ENCODE measurements around the gene MARCHF10. TPM values are rescaled to one million over a fixed set of nuclear protein-coding genes. Genes with fewer than 3 reads are reported as not detected.

MARCHF10 gene
- total and polyA plus RNA-seq, 2 donors (not counting 3 experiments of a cell fraction or from before 2014, with no cell fraction given), result 0.11 TPM; not detected in 1

DNA sequence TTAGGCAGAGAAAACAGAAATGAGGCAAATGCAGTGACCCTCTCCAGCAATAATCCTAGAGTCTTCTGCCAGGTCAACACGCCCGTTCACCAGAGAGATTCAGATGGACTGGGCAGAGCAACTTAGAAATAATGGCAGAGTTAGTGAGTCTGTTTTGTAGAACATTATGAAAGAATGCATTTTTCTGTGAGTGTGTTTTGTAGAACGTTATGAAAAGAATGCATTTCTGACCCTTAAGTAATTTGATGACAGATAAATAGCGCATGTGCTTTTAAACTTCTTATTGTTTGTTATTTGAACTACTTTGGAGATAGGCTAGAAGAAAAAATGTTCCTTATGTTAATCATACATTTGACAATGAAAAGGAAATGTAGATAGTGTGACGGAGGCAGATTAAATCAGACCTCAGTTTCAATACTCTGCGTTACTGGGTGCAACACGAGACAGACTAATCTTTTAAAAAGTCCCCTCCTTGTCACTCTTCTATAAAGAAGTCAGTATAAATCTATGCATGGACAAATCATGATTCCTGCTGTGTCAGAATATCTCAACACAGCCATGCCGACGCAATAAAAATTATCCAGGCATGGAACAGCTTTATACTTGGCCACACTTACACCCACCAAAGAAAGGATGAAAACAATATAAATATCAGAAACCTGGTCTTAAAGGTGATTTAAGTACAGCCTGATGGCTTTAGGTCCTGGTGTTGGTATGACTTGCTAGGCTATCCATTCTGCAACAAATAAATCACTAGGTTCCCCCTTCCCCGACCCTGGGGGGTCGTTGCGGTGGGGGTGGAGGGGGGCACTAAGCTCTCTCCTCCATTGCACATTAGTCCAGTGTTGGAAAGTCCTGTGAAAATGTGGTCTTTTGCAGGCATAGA, 47.8 kb downstream of the MARCHF10 start:
- CTCF ChIA-PET, result no interaction called here
- Histone ChIP-seq H3K4me1 (ENCODE audit: control insufficient read depth, extremely low read depth, insufficient read depth, low read length) (peaks cover 2% of the 10 kb centered on the region), H4K20me1 (replicated peaks; ENCODE audit: control insufficient read depth, extremely low read depth, insufficient read depth, low read length) (no peaks in the 10 kb centered on the region), H3K9ac (replicated peaks; ENCODE audit: extremely low read depth, insufficient read depth, low read length) (no peak overlapping the region), H3K9me1 (replicated peaks; ENCODE audit: control insufficient read depth, extremely low read depth, insufficient read depth, low read length) (no peaks in the 10 kb centered on the region), H2AFZ (ENCODE audit: low read depth, low read length) (no peak overlapping the region), H3K27ac (ENCODE audit: insufficient read depth, low read depth, low read length) (no peak overlapping the region), H3K9me3 (replicated peaks; ENCODE audit: control insufficient read depth, insufficient read depth, low read length) (no peaks in the 10 kb centered on the region), H3K36me3 (ENCODE audit: control insufficient read depth in 2 of 2, extremely low read depth in 1 of 2, insufficient read depth in 2 of 2, low read length in 2 of 2) (no peaks in the 10 kb centered on the region), H3K4me3 (replicated peaks in 1 of 3; ENCODE audit: insufficient read depth in 1 of 3, low read depth in 1 of 3, low read length in 3 of 3) (no peak overlapping the region), H3K4me2 (ENCODE audit: insufficient read depth, low read length) (peak overlapping the region; percentile 6), H3K79me2 (ENCODE audit: control insufficient read depth, insufficient read depth, low read length) (no peaks in the 10 kb centered on the region), H3K27me3 (ENCODE audit: control insufficient read depth in 2 of 2, insufficient read depth in 2 of 2, low read length in 2 of 2) (no peaks in the 10 kb centered on the region)
- POLR2A ChIA-PET, result no interaction called here
- BruUV-seq (replicated peaks), result no TSS peak
- dilution Hi-C loops (cut with MboI; ENCODE audit: extremely low pct_ligation_motif_present, low sequenced_read_pairs), result no loop called here
- TF ChIP-seq JUN (IDR thresholded peaks at IDR 0.05; ENCODE audit: borderline replicate concordance, insufficient read depth, insufficient read length, low read depth) (peak; percentile 17), POLR2A (IDR thresholded peaks at IDR 0.05; ENCODE audit: low read depth, low read length) (no peak)
- DNase-seq (ENCODE audit: low read depth, low spot score), result peak; percentile 69
- peak; percentile 33 for FAIRE-seq
- intact Hi-C loops (cut with micrococcal nuclease), result no loop called here

DNA sequence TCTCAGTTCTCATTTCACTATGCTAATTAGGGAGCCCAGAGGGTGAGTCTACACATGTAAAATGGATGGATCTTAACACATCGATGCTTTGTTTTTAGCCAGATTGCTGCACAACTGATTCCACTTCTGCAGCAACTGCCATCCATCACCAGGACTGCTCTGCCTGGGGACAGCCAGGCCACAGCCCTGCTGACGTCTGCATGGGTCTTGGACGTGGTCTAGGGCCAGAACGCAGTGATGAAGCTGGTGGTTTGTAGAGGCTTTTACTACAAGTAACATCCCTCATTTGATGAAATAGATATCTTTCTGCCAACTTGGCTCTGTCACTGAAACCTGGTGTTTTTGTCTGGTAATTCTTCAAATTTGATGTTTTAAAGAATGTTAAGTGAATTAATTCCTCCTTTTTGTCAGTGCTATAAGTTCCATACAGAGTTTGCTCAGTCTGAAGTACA, 50.6 kb downstream of the MARCHF10 start:
- dilution Hi-C loops (cut with MboI; ENCODE audit: extremely low pct_ligation_motif_present, low sequenced_read_pairs) (no loop called here), intact Hi-C loops (cut with micrococcal nuclease) (no loop called here)
- Histone ChIP-seq H3K9ac (replicated peaks; ENCODE audit: extremely low read depth, insufficient read depth, low read length) (no peak overlapping the region), H3K27ac (ENCODE audit: insufficient read depth, low read depth, low read length) (no peak overlapping the region), H3K79me2 (ENCODE audit: control insufficient read depth, insufficient read depth, low read length) (no peaks in the 10 kb centered on the region), H3K9me1 (replicated peaks; ENCODE audit: control insufficient read depth, extremely low read depth, insufficient read depth, low read length) (no peaks in the 10 kb centered on the region), H2AFZ (ENCODE audit: low read depth, low read length) (no peak overlapping the region), H3K36me3 (ENCODE audit: control insufficient read depth in 2 of 2, extremely low read depth in 1 of 2, insufficient read depth in 2 of 2, low read length in 2 of 2) (no peaks in the 10 kb centered on the region), H3K4me3 (replicated peaks in 1 of 3; ENCODE audit: insufficient read depth in 1 of 3, low read depth in 1 of 3, low read length in 3 of 3) (no peak overlapping the region), H3K4me1 (ENCODE audit: control insufficient read depth, extremely low read depth, insufficient read depth, low read length) (peaks cover 2% of the 10 kb centered on the region), H3K9me3 (replicated peaks; ENCODE audit: control insufficient read depth, insufficient read depth, low read length) (no peaks in the 10 kb centered on the region), H3K4me2 (ENCODE audit: insufficient read depth, low read length) (no peak overlapping the region), H4K20me1 (replicated peaks; ENCODE audit: control insufficient read depth, extremely low read depth, insufficient read depth, low read length) (no peaks in the 10 kb centered on the region), H3K27me3 (ENCODE audit: control insufficient read depth in 2 of 2, insufficient read depth in 2 of 2, low read length in 2 of 2) (no peaks in the 10 kb centered on the region)
- FAIRE-seq (no peak), DNase-seq (ENCODE audit: low read depth, low spot score) (no peak)
- ChIA-PET POLR2A (no interaction called here), CTCF (no interaction called here)
- TF ChIP-seq FOS (IDR thresholded peaks at IDR 0.05; ENCODE audit: borderline replicate concordance, insufficient read depth, low read length) (no peak), POLR2AphosphoS5 (IDR thresholded peaks at IDR 0.05; ENCODE audit: insufficient read depth, low read depth, low read length) (no peak), POLR2A (IDR thresholded peaks at IDR 0.05; ENCODE audit: low read depth, low read length) (no peak), GATA2 (IDR thresholded peaks at IDR 0.05; ENCODE audit: insufficient read depth, insufficient read length, low read depth, low read length) (no peak), MYC (IDR thresholded peaks at IDR 0.05; ENCODE audit: low read depth, low read length) (no peak), JUN (IDR thresholded peaks at IDR 0.05; ENCODE audit: borderline replicate concordance, insufficient read depth, insufficient read length, low read depth) (no peak), EZH2 (IDR thresholded peaks at IDR 0.05; ENCODE audit: borderline replicate concordance, low read depth, low read length, severe bottlenecking) (no peak)
- TF ChIP-seq, protein P1, sequence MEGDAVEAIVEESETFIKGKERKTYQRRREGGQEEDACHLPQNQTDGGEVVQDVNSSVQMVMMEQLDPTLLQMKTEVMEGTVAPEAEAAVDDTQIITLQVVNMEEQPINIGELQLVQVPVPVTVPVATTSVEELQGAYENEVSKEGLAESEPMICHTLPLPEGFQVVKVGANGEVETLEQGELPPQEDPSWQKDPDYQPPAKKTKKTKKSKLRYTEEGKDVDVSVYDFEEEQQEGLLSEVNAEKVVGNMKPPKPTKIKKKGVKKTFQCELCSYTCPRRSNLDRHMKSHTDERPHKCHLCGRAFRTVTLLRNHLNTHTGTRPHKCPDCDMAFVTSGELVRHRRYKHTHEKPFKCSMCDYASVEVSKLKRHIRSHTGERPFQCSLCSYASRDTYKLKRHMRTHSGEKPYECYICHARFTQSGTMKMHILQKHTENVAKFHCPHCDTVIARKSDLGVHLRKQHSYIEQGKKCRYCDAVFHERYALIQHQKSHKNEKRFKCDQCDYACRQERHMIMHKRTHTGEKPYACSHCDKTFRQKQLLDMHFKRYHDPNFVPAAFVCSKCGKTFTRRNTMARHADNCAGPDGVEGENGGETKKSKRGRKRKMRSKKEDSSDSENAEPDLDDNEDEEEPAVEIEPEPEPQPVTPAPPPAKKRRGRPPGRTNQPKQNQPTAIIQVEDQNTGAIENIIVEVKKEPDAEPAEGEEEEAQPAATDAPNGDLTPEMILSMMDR (IDR thresholded peaks at IDR 0.05; ENCODE audit: extremely low read depth in 1 of 2, insufficient read depth in 1 of 2, low read depth in 1 of 2, low read length in 2 of 2), result no peak
- TF ChIP-seq, protein P2, sequence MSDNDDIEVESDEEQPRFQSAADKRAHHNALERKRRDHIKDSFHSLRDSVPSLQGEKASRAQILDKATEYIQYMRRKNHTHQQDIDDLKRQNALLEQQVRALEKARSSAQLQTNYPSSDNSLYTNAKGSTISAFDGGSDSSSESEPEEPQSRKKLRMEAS (IDR thresholded peaks at IDR 0.05; ENCODE audit: insufficient read depth, insufficient read length), result no peak
- BruUV-seq (replicated peaks), result no TSS peak
